Epithelial cell of proximal tubule (primary cell): ENCODE data around the gene MLIP. TPM values are rescaled to one million over a fixed set of nuclear protein-coding genes. Genes with fewer than 3 reads are reported as not detected.

Experiments used
- DNase-seq: peaks from one replicate; pipeline ENCODE4 v3.0.0-alpha.2; 2011; ENCODE audit warnings: low read depth
- H3K4me3 ChIP-seq: 2 replicates; pipeline ENCODE4 v1.5.1; 2011; ENCODE audit warnings: low read depth, mild to moderate bottlenecking, low read length
- CTCF ChIP-seq: conservative IDR thresholded peaks from 2 replicates; pipeline ENCODE4 v1.5.1; 2012; ENCODE audit warnings: low read depth, mild to moderate bottlenecking, low read length
- total RNA-seq: library from RNA; depleted of rRNA; stranded (reverse); fragments of >200 nt; gene quantifications from 2 replicates; pipeline ENCODE4 v1.2.3, GENCODE V29; 2015

MLIP gene
- total RNA-seq, 1 donor from 2014 or later: not detected

DNA sequence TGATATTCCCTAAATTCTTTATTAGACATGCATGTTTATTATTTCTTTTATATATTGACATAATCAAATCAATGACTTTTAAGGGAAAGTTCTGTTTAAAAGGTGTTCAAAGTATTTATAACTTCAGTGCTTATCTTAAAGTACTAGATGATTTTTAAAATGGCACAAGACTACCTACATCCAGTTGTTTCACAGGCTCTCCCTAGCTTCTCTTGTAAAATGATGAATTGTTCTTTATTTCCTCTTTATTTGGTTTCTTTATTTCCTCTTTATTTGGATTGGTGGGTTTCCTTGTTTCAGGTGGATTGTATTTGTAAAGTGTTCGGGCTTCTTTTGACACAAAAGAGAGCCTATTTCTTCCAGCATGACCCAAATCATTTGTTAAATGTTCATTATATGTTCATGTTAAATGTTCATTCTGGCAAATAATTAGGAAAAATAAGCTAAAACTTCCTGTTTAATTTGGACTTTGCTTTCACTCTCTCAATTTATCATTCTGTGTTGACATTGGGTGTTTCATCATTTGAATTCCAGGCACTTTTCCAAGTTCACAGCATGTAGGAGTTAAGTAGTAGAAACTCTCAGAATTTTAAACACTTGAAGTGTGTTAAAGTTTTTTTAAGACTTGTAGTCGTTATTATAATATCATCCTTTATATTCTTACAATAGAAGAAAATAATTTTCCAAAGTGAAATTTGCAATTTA, 24.6 kb downstream of the MLIP start:
- peak; percentile 44 for DNase-seq
- no peak overlapping the region for H3K4me3 ChIP-seq
- TF ChIP-seq CTCF: no peak

GRCh38 chr6:54138795-54139194, 27.6 kb downstream of the MLIP start:
- no peak overlapping the region for H3K4me3 ChIP-seq
- DNase-seq: no peak
- no peak for TF ChIP-seq CTCF

- TF ChIP-seq CTCF: no peak
- no peak overlapping the region for H3K4me3 ChIP-seq
- no peak for DNase-seq
These were observed 29.6 kb downstream of the MLIP start for GRCh38 chr6:54140811-54141210.

- no peak for TF ChIP-seq CTCF
- DNase-seq: no peak
- no peak overlapping the region for H3K4me3 ChIP-seq
These were observed 31.8 kb downstream of the MLIP start for GRCh38 chr6:54142889-54143519.

DNA sequence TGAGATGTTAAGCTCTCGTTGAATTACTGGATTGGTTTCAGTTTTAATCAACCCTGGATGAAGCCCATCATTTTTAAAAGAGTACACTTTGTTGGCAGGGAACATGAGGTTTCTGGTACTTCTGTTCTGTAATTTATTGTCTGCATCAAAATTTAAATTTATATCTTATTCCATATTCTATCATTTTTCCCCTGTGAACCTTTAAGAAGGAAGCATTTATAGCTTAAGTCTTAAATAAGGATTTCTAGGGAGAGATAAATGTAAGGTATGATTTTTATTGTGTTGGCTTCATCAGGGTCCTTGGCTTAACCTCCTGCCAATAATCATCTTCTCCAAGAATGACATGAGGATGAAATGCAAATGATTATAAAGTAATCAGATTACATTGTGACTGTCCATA, 40.6 kb downstream of the MLIP start:
- no peak overlapping the region for H3K4me3 ChIP-seq
- no peak for TF ChIP-seq CTCF
- no peak for DNase-seq

DNA sequence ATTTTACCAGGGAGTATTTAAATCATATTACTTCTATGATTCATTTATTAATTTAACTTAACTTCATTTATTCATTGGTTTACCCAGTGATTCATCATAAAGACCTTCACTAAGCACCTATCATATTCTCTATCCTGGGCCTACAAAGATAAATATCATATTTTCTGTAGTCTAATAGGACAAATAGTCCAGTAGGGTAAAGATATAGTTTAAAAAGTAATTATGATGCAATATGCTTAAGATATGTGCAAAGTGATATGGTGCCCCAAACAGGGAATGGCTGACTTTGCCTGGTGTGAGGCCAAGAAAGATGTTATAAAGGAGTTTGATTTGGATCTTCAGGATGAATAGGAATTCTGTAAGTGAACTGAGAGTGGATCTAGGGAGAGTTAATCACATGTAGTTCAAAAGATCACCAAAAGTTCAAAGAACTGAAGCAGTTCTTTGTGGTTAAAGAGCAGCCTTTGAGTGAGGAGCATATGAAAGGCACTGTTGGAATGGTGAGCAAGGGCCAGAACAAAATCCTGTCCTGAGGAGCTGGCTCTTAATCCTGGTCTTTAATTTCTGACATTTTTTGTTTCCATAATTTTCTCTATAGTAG, 45.5 kb downstream of the MLIP start:
- H3K4me3 ChIP-seq: no peak overlapping the region
- TF ChIP-seq CTCF: no peak
- DNase-seq: no peak
